HG02970 (cell line): ENCODE results near the gene ZNRF3.
A peak's percentile ranks its signal among the peaks of the same experiment; 100 is the strongest.
"Not testable (repeated sequence)": the region's sequence is repeated elsewhere in the genome, so short reads cannot be mapped to it uniquely, and the experiment has no call there.

Experiments used
- ATAC-seq: cut with Tn5 transposase; IDR thresholded peaks from one replicate; pipeline ENCODE4 v1.9.1; 2021; ENCODE audit warnings: mild to moderate bottlenecking, moderate library complexity, moderate number of reproducible peaks; ENCODE audit not compliant: unreplicated experiment, low FRiP score

ZNRF3 gene

DNA sequence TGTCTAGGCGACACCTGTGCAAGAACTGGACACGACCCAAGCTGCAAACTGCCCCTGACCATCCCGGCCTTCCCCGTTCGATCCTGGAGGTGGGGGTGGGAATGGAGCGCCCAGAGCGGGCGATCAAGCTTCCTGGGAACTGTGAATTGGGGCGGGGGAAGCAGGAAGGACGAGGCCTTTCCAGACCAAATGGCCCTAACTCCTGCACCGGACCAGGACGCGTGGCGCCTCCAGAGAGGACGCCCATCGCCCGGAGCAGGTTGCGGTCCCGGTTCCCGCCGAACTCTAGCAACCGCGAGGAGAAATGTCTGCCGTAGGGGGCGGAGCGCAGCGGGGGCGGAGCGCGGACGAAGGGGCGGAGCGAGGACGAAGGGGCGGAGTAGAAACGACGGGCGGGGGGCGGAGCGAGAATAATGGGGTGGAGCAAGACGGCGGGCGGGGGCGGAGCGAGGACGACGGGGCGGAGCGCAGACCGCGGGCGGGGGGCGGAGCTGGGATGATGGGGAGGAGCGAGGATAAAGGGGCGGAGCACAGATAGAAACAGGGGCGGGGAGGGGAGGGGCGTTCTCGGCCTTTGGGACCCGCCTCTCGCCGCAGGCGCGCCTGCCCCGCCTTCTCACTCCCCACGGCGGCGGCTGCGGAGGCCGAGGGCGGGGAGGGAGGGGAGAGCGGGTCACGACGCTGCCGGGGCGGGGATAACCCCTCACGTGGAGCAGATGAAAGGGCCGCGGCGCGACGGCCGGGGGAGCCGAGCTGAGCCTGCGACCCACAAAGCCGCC, at the start of gene ZNRF3:
Gene ZNRF3, plus strand, starts transcription at position 695 of the 779 bp plus-strand sequence. CDS start 195 bp downstream, outside the sequence.
- ATAC-seq: peak; percentile 60

DNA sequence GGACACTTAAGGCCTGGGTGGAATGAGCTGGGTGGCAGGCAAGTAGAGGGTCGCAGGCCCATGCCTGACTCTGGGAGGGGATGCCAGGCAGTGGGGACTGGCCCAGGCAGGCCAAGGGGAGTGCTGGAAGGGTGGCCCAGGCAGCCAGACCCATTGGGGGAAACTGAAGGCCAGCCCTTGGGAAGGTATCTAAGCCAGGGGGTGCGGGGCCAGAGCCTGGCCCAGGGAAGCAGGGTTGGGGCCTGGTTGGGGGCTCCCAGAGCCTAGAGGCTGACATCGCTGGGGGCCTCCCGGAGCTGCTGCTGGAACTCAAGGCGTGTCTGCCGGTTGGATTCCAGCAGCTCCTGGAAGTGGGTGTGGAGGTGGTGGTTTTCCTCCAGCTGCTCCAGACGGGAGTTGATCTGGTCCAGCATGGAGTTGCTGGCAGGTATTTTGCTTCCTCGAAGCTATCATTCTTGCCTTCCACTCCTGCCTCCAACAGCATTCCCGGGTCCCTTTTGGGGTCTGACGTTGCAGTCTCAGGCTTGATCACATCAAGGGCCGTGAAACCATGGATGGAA, 47.7 kb upstream of the ZNRF3 start:
- no peak for ATAC-seq

DNA sequence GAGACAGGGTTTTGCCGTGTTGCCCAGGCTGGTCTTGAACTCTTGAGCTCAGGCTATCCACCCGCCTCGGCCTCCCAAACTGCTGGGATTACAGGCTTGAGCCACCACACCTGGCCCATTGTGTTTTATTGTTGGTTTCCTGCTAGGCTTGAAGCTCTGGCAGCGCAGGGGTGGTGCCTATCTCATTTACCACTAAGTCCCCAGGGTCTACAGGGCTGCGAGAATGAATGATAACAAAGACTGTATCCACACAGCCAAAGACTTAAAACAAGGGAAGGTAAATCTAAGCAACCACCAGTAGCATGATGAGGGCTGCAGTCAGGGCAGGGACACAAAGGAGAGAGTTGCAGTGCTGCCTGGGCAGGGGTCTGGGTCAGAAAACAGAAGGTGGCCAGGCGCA, 45.7 kb upstream of the ZNRF3 start:
- ATAC-seq: no peak

DNA sequence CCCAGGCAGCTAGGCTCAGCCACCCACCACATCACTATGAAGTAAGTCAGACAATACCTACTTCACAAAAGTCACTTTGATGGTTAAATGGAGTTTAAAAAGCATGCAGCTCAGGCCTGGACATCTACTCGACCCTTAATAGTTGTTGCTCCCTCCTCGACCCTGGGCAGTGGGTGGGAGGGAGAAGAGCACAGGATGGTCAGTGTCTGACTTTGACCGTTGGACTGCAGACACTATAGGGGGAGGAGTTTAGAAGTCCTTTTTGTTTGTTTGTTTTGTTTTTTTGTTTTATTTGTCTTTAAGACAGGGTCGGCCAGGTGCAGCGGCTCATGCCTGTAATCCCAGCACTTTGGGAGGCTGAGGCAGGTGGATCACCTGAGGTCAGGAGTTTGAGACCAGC, 44.4 kb upstream of the ZNRF3 start:
- ATAC-seq: no peak

DNA sequence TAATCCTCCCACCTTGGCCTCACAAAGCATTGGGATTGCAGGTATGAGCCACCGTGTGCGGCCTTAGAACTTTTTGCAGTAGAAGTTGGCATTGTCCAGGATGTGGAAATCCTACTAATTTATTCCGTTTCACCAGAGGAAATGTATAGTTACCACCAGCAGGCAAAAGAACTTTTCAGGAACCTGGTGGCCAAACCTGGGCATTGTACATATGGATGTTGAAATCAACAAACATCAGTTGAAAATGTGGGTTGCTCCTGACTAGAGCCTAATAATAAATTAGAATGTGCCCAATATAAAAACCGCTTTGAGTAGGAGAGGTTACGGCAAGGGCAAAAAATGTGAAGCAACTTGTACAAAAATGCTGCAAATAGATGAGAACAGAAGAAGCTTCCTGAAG, 42.3 kb upstream of the ZNRF3 start:
- no peak for ATAC-seq

DNA sequence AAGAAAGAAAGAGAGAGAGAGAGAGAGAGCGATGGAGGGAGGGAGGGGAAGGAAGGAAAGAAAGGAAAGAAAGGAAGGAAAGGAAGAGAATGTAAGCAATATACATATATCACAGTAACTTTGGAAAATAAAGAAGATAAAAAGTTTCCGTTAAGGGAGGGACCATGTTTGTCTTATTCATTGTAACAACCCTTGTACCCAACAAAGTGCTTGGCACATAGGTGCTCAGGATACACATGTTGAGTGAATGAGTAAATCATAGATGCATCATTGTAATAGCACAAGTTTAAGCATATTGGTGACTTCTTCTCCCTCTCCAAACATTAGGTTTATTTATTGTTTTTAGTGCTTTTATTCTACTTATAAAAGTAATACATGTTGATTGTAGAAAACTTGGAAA, 39.7 kb upstream of the ZNRF3 start:
- no peak for ATAC-seq

DNA sequence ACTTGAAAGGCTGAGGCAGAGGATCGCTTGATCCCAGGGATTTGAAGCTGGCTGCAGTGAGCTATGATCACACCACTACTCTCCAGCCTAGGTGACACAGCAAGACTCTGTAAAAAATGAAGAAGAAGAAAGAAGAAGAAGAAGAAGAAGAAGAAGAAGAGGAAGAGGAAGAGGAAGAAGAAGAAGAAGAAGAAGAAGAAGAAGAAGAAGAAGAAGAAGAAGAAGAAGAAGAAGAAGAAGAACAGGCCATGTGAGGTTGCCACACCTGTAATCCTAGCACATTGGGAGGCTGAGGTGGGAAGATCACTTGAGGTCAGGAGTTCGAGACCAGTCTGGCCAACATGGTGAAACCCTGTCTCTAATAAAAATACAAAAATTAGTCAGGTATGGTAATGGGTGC, 39.1 kb upstream of the ZNRF3 start:
- ATAC-seq: not testable (repeated sequence)

DNA sequence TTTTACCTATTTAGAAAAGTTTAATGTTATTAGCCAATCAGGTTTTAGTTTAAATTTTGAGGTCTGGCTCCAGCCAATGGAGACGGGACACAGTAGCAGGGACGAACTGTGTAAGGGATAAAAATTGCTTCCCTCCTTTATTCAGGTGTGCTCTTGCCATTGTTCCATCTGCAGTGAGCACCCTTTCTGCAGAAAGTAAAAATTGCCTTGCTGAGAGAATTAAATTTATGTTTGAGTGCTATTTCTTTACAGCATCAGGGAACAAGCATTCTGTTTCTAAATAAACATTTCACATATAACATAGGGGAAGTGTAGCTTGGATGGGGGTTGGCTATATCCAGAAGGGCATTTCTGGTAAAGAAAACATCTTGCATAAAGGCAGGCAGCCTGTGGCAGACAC, 36.4 kb upstream of the ZNRF3 start:
- no peak for ATAC-seq

DNA sequence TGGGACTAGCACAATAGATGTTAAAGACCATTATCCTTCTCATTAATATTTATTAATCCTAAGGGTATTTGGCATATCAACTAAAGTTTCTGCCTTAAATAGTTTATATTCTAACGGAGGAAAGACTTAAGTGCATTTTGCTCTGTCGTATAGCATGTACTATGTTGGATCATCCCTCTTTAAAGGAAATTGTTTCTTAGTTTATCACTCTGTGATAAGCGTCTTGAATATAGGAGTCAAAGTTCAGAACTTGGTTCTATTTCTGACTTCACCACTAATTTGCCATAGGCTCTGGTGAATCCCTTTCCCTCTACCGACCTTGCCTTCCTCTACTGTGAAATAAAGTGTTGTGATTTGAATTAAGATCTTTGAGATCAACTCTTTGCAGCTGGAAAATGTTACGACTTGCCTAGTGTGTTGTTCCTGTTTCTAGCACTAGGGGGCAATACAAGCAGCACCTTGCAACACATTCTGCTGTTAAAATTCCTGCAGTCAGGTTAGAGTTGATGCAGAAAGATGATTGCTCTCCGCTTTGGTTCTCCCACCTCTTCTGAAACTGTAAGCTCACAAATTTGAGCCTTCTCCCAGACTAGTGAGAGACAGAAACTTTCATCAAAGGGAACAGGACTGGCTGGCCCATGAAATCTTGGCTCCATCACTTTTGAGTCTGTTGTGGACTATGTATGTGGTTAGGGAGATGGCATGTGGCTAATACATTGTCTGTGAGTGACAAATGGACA, 27.8 kb upstream of the ZNRF3 start:
- no peak for ATAC-seq

DNA sequence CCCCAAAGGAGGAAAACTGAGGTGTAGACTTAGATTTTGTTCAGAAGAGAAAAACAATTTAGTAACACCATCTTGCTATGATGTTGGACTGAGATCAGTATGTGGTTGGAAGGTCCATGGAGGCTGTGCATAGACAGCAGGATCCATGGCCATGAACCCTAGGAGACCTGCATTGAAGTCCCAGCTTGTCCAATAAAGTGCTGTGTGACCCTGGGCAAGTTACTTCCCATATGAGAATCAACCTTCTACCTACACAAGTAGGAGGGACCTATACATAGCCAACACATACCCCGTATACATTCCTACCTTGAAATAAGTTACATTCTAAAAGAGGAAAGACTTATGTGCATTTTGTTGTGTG, 27.3 kb upstream of the ZNRF3 start:
- ATAC-seq: no peak

DNA sequence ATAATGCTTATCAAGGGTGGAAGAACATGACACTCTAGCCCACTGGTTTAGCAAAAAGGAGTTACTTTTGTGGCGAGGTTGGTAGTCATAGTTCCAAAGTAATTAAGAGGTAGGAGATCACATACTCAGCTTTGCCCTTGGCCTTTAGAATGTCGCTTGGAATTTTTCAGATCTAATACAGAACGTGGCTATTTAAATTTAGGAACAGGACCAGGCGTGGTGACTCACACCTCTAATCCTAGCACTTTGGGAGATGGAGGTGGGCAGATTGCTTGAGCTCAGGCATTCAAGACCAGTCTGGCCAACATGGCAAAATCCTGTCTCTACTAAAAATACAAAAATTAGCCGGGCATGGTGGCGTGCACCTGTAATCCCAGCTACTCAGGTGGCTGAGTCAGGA, 26.1 kb upstream of the ZNRF3 start:
- no peak for ATAC-seq

DNA sequence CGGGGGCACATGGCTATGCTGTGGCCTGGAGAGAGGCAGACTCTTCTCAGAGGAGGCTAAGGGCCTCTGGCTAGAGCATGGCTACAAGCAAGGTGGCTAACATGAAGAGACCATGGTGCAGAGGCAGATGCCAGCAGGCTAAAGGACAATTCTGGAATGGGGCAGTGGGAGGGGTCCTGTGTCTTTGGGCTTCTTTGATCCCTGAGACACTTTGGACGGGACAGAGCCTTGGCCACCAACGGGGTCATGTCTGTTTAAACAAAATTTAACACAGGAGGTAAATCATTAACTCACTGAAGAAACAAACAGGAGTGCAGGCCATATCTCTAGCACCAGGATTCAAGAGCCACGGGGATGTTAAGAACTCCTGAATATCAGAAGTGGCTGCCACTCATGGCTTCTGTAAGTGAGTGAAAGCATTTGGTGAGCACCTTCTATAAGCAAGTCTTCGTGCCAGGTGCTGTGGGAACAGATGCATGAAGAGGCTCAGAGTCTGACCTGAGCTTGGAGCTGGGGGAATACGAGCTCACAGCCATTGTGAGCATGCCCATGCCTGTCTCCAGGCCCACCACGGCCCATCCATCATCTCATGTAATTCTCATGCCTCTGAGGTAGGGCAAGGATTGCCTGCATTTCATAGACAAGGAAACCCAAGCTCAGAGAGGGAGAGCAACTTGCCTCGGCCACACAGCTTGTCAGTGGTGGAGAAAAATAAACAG, 18.3 kb upstream of the ZNRF3 start:
- no peak for ATAC-seq

DNA sequence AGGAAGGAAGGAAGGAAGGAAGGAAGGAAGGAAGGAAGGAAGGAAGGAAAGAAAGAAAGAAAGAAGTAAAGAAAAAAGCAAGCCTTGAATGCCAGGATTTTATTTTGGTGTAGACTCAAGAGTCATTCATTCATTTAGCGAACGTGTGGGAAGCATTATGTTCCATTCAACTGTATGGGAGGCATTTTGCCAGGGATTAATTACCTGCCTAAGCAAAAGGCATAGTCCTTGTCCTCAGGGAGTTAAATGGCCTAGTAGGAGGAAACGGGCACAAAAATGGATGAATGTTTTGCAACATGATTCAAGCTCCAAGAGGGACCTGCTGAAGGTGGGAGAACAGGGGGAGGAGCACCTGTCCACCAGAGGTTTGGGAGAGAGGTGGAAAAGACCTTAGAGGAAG, 16.2 kb upstream of the ZNRF3 start:
- ATAC-seq: no peak

DNA sequence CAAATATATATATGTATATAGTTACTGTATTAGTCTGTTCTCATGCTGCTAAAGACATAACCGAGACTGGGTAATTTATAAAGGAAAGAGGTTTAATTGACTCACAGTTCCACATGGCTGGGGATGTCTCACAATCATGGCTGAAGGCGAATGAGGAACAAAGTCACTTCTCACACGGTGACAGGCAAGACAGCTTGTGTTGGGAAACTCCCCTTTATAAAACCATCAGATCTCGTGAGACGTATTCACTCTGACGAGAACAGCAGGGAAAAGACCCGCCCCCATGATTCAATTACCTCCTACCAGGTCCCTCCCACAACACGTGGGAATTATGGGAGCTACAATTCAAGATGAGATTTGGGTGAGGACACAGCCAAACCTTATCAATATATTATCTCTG, 15.0 kb upstream of the ZNRF3 start:
- ATAC-seq: not testable (repeated sequence)

DNA sequence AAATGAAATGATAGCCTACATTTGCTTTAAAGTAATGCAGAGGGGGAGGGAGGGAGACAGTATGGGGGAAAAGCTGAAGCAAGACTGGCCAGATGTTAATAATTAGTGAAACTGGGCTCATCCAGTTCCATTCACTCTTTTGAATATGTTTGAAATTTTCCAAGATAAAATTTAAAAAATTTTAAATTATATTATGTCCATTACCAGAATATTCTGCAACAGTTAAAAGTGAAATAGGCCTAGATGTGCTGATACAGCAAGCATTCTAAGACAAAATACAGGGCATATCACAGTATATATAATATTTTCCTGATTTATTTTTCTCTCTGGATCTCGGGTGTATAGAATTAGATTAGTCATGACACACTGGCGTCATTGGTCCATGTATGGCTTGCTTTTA, 13.6 kb upstream of the ZNRF3 start:
- ATAC-seq: no peak

DNA sequence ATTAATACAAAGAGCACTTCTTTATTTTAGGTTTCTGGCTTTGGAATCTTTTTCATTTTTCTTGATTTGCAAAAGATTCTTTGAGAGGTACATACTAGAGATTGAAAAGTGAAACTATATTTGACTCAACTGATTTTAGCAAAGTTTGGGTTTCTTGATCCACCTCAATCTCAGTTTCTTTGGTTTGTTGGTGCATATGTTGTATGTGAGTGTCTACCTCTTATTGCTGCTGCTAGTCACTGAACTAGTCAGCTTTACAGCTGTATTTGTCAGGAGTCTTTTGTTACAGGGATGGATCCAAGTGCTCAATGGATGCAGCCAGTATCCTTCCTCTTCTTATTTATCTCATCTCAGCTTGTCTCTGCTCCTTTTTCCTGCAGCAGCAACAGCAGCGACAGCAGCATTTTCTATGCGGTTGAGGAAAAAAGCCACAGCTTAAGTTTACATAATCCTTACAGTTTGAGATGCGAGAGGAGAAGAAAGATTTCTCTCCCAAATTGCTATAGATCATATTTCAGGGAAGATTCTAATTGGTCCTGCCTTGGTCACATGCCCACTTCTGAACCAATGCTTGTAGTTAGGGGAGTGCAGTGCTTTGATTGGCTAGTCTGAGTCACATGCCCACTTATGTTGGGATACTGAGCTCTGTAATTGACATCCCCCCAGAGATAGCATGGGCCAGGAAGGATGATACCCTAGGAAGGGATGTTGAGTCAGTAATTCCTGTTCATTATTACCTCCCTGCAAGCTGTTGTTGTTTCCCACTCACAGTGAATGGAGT, 10.0 kb upstream of the ZNRF3 start:
- no peak for ATAC-seq

DNA sequence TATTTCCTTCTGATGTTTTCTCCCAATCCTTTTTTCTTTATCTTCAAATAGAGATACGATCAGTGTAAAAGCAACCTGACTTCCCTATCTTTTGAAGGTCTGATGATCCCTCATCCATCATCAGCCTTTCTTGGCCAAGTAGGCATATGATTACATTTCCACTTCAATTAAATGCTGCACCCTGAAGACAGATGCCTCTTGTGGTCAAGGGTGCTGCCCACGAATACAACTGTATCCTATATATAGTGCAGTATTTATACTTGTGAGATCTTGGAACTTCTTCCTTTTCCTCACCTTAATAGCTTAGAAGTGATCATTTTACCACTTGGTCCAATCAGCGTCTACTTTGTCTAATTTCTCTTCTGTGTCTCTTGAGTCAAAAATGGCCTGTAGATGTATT, 9.3 kb upstream of the ZNRF3 start:
- no peak for ATAC-seq

DNA sequence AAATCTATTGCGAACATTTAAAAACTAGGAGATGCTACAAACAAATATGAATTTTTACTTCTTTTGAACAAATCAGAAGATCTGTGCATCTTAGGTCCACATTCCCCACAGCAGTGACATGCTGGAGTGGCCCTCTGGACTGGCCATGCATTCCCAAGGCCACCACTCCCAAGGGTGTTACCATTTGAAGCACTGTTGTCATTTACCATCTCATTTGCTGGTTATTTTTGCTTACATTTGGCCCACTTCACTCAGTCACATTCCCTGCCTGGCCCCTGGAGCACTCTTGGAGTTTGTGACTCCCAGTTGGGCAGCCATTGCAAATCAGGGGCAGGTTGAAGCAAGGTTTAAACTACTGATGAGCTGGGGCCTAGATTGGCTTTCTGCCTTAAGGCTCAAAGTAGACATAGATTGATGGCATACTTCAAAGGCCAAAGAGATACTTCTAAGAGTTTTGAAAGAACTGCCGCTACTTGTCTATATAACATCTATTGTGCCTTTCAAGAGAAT, 8.5 kb upstream of the ZNRF3 start:
- no peak for ATAC-seq

DNA sequence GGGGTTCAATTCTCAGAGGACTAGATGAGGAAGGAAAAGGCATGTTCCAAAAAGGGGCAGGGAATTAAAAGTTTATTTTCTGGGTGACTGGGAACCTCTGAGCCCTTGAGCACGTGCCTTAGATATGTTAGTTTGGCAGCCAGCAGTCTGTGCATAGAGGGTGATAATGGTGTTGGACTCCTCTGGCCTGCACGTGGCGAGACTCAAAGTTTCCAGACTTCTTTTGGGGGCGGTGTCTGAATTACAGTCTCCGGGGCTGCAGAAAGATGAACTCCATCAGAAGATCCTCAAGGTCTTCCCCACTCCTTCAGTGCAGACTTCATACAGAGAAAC, 861 bp upstream of the ZNRF3 start:
- no peak for ATAC-seq

DNA sequence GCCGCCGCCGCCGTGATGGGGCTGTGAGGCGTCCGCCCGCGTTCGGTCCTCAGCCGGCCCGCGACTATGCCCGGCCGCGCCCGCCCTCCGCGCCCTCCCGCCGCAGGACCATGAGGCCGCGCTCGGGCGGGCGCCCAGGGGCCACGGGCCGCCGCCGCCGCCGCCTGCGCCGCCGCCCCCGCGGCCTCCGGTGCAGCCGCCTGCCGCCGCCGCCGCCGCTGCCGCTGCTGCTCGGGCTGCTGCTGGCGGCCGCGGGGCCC, 215 bp downstream of the ZNRF3 start:
- no peak for ATAC-seq
